Measurements from ENCODE around the gene KISS1. TPM values are rescaled to one million over a fixed set of nuclear protein-coding genes. Genes with fewer than 3 reads are reported as not detected.

Gene KISS1
- polyA plus RNA-seq, 1 donor (not counting 4 experiments of a cell fraction or from before 2014, with no cell fraction given) = not detected

GRCh38 chr1:204224655-204225054 lies 28.4 kb upstream of the KISS1 start:
- no peak overlapping the region for H3K4me3 ChIP-seq (ENCODE audit: control insufficient read depth in 2 of 3, extremely low read depth in 1 of 3, insufficient read depth in 2 of 3, low read depth in 1 of 3, low read length in 3 of 3)
- no peaks in the 10 kb centered on the region for H4K20me1 ChIP-seq (ENCODE audit: control insufficient read depth, extremely low read depth, insufficient read depth, low read length)
- H3K4me1 ChIP-seq (ENCODE audit: control insufficient read depth, extremely low read depth, insufficient read depth, low read length) = peaks cover 18% of the 10 kb centered on the region
- no peaks in the 10 kb centered on the region for H3K79me2 ChIP-seq (ENCODE audit: control insufficient read depth, insufficient read depth, low read length)
- no peaks in the 10 kb centered on the region for H3K27me3 ChIP-seq (ENCODE audit: control insufficient read depth, extremely low read depth, insufficient read depth, low read length)
- no peak overlapping the region for H2AFZ ChIP-seq (ENCODE audit: control insufficient read depth, low read length)
- no peak overlapping the region for H3K27ac ChIP-seq (ENCODE audit: control insufficient read depth, insufficient read depth, low read length)
- no peak for TF ChIP-seq CTCF (optimal IDR thresholded peaks at IDR 0.05 in 1 of 3, IDR thresholded peaks at IDR 0.05 in 1 of 3, conservative IDR thresholded peaks at IDR 0.05 in 1 of 3; ENCODE audit: extremely low read depth in 1 of 3, insufficient read depth in 2 of 3, low read length in 3 of 3)
- TF ChIP-seq EZH2 (IDR thresholded peaks at IDR 0.05; ENCODE audit: low read length) = no peak
- H3K9me1 ChIP-seq (ENCODE audit: control insufficient read depth, extremely low read depth, insufficient read depth, low read length) = no peaks in the 10 kb centered on the region
- H3K4me2 ChIP-seq (ENCODE audit: control insufficient read depth, extremely low read depth, insufficient read depth, low read depth, low read length) = no peak overlapping the region
- dilution Hi-C loops (cut with MboI; ENCODE audit: extremely low pct_ligation_motif_present, low sequenced_read_pairs) = no loop called here
- no peaks in the 10 kb centered on the region for H3K9me3 ChIP-seq (ENCODE audit: control insufficient read depth, low read depth, low read length)
- H3K9ac ChIP-seq (ENCODE audit: control insufficient read depth, extremely low read depth, insufficient read depth, low read length) = no peak overlapping the region
- H3K36me3 ChIP-seq (ENCODE audit: control insufficient read depth in 2 of 2, extremely low read depth in 1 of 2, insufficient read depth in 2 of 2, low read length in 2 of 2) = peaks cover 0 to 10% of the 10 kb centered on the region in 2 experiments
- no peak for DNase-seq (ENCODE audit: low read depth, low spot score)
- FAIRE-seq = peak; percentile 20

- Histone ChIP-seq H3K9ac (ENCODE audit: control insufficient read depth, extremely low read depth, insufficient read depth, low read length) (no peak overlapping the region), H3K79me2 (ENCODE audit: control insufficient read depth, insufficient read depth, low read length) (no peaks in the 10 kb centered on the region), H3K27me3 (ENCODE audit: control insufficient read depth, extremely low read depth, insufficient read depth, low read length) (no peaks in the 10 kb centered on the region), H3K9me3 (ENCODE audit: control insufficient read depth, low read depth, low read length) (no peaks in the 10 kb centered on the region), H3K4me1 (ENCODE audit: control insufficient read depth, extremely low read depth, insufficient read depth, low read length) (peaks cover 18% of the 10 kb centered on the region), H4K20me1 (ENCODE audit: control insufficient read depth, extremely low read depth, insufficient read depth, low read length) (no peaks in the 10 kb centered on the region), H3K27ac (ENCODE audit: control insufficient read depth, insufficient read depth, low read length) (no peak overlapping the region), H3K36me3 (ENCODE audit: control insufficient read depth in 2 of 2, extremely low read depth in 1 of 2, insufficient read depth in 2 of 2, low read length in 2 of 2) (peaks cover 0 to 3% of the 10 kb centered on the region in 2 experiments), H3K4me3 (ENCODE audit: control insufficient read depth in 2 of 3, extremely low read depth in 1 of 3, insufficient read depth in 2 of 3, low read depth in 1 of 3, low read length in 3 of 3) (no peak overlapping the region), H2AFZ (ENCODE audit: control insufficient read depth, low read length) (no peak overlapping the region), H3K4me2 (ENCODE audit: control insufficient read depth, extremely low read depth, insufficient read depth, low read depth, low read length) (no peak overlapping the region), H3K9me1 (ENCODE audit: control insufficient read depth, extremely low read depth, insufficient read depth, low read length) (no peaks in the 10 kb centered on the region)
- dilution Hi-C loops (cut with MboI; ENCODE audit: extremely low pct_ligation_motif_present, low sequenced_read_pairs) = no loop called here
- TF ChIP-seq EZH2 (IDR thresholded peaks at IDR 0.05; ENCODE audit: low read length) = no peak
- TF ChIP-seq CTCF (optimal IDR thresholded peaks at IDR 0.05 in 1 of 3, IDR thresholded peaks at IDR 0.05 in 1 of 3, conservative IDR thresholded peaks at IDR 0.05 in 1 of 3; ENCODE audit: extremely low read depth in 1 of 3, insufficient read depth in 2 of 3, low read length in 3 of 3) = no peak
- FAIRE-seq (no peak), DNase-seq (ENCODE audit: low read depth, low spot score) (no peak)
Observed at GRCh38 chr1:204223129-204223860, 27.0 kb upstream of the KISS1 start.
